ENCODE results near the gene IFNGR1.
"Not testable (repeated sequence)": the region's sequence is repeated elsewhere in the genome, so short reads cannot be mapped to it uniquely, and the experiment has no call there.

- TF ChIP-seq, protein P1, sequence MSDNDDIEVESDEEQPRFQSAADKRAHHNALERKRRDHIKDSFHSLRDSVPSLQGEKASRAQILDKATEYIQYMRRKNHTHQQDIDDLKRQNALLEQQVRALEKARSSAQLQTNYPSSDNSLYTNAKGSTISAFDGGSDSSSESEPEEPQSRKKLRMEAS (IDR thresholded peaks at IDR 0.05), result not testable (repeated sequence)
- not testable (repeated sequence) for TF ChIP-seq EGR1 (IDR thresholded peaks at IDR 0.05; ENCODE audit: low read depth); POLR2A (IDR thresholded peaks at IDR 0.05; ENCODE audit: borderline replicate concordance, extremely low read depth, insufficient read depth, insufficient read length); ATF3 (IDR thresholded peaks at IDR 0.05); ZNF274 (IDR thresholded peaks at IDR 0.05; ENCODE audit: low read depth, low read length); EZH2 (IDR thresholded peaks at IDR 0.05); RAD21 (IDR thresholded peaks at IDR 0.05; ENCODE audit: low read depth); YY1 (IDR thresholded peaks at IDR 0.05; ENCODE audit: extremely low read depth, insufficient replicate concordance, low read depth, low read length); EZH2phosphoT487 (IDR thresholded peaks at IDR 0.05; ENCODE audit: borderline replicate concordance); ELF1 (IDR thresholded peaks at IDR 0.05; ENCODE audit: borderline replicate concordance, low read depth)
- TF ChIP-seq, protein P2, sequence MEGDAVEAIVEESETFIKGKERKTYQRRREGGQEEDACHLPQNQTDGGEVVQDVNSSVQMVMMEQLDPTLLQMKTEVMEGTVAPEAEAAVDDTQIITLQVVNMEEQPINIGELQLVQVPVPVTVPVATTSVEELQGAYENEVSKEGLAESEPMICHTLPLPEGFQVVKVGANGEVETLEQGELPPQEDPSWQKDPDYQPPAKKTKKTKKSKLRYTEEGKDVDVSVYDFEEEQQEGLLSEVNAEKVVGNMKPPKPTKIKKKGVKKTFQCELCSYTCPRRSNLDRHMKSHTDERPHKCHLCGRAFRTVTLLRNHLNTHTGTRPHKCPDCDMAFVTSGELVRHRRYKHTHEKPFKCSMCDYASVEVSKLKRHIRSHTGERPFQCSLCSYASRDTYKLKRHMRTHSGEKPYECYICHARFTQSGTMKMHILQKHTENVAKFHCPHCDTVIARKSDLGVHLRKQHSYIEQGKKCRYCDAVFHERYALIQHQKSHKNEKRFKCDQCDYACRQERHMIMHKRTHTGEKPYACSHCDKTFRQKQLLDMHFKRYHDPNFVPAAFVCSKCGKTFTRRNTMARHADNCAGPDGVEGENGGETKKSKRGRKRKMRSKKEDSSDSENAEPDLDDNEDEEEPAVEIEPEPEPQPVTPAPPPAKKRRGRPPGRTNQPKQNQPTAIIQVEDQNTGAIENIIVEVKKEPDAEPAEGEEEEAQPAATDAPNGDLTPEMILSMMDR (IDR thresholded peaks at IDR 0.05 in 2 of 3, conservative IDR thresholded peaks at IDR 0.05 in 1 of 3; ENCODE audit: borderline replicate concordance in 1 of 3, insufficient read depth in 1 of 3, low read depth in 2 of 3, low read length in 2 of 3), result not testable (repeated sequence)
- TF ChIP-seq, protein P3, sequence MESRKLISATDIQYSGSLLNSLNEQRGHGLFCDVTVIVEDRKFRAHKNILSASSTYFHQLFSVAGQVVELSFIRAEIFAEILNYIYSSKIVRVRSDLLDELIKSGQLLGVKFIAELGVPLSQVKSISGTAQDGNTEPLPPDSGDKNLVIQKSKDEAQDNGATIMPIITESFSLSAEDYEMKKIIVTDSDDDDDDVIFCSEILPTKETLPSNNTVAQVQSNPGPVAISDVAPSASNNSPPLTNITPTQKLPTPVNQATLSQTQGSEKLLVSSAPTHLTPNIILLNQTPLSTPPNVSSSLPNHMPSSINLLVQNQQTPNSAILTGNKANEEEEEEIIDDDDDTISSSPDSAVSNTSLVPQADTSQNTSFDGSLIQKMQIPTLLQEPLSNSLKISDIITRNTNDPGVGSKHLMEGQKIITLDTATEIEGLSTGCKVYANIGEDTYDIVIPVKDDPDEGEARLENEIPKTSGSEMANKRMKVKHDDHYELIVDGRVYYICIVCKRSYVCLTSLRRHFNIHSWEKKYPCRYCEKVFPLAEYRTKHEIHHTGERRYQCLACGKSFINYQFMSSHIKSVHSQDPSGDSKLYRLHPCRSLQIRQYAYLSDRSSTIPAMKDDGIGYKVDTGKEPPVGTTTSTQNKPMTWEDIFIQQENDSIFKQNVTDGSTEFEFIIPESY (IDR thresholded peaks at IDR 0.05; ENCODE audit: extremely low read depth, insufficient replicate concordance, low read length), result not testable (repeated sequence)
Observed at GRCh38 chr6:137215630-137216029, 3.6 kb downstream of the IFNGR1 start.

All from HCT116 (cell line).